Upper lobe of left lung (tissue), 6 donors: ENCODE data around the gene DRGX. TPM values are rescaled to one million over a fixed set of nuclear protein-coding genes. Genes with fewer than 3 reads are reported as not detected.

ENCODE experiments used
- ATAC-seq, 2 donors: fragments of 200-7000 bp; cut with Tn5 transposase; one replicate each; pipeline ENCODE4 v1.9.1; 2022; ENCODE audit warnings: mild to moderate bottlenecking in 2 of 2, moderate library complexity in 2 of 2; ENCODE audit not compliant: low FRiP score in 2 of 2
- DNase-seq, 2 donors: peaks; one replicate each; pipeline ENCODE4 v3.0.0-alpha.2; 2019 to 2020
- H3K27ac ChIP-seq, 4 donors: fragments of 200-600 bp; sonication (generic); one replicate each; pipeline ENCODE4 v1.5.1; 2016 to 2019
- H3K27me3 ChIP-seq, 4 donors: fragments of 200-600 bp; sonication (generic); one replicate each; pipeline ENCODE4 v1.5.1; 2017 to 2019
- H3K36me3 ChIP-seq, 4 donors: fragments of 200-600 bp; sonication (generic); one replicate each; pipeline ENCODE4 v1.5.1; 2016 to 2019
- H3K4me1 ChIP-seq, 4 donors: fragments of 200-600 bp; sonication (generic); one replicate each; pipeline ENCODE4 v1.5.1; 2018 to 2019
- H3K4me3 ChIP-seq, 4 donors: fragments of 200-600 bp; sonication (generic); one replicate each; pipeline ENCODE4 v1.5.1; 2017 to 2019; ENCODE audit warnings: mild to moderate bottlenecking in 2 of 4, moderate library complexity in 1 of 4
- H3K9me3 ChIP-seq, 4 donors: fragments of 200-600 bp; sonication (generic); one replicate each; pipeline ENCODE4 v1.5.1; 2018 to 2019
- EP300 ChIP-seq, 4 donors: sonication (generic); formaldehyde crosslinking; IDR thresholded peaks; one replicate each; pipeline ENCODE4 v1.5.1; 2017; ENCODE audit warnings: antibody characterized with exemption in 4 of 4, control low read depth in 2 of 4
- POLR2A ChIP-seq, 4 donors: fragments of 450-650 bp; IDR thresholded peaks; one replicate each; pipeline ENCODE4 v1.5.1; 2016 to 2017; ENCODE audit warnings: antibody characterized with exemption in 4 of 4, mild to moderate bottlenecking in 2 of 4
- POLR2AphosphoS5 ChIP-seq, 2 donors: sonication (generic); formaldehyde crosslinking; IDR thresholded peaks; one replicate each; pipeline ENCODE4 v1.5.1; 2017; ENCODE audit warnings: antibody characterized with exemption in 2 of 2
- WGBS, 2 donors: methylation state at CpG; one replicate each; pipeline ENCODE4 v1.1.5; 2017 to 2018; 5-methylcytosine and 5-hydroxymethylcytosine counted together
- total RNA-seq, 6 donors: library from RNA; depleted of rRNA in 4 of 6; stranded (reverse); fragments of >200 nt in 4 of 6; gene quantifications; one replicate each; pipeline versions ENCODE4 v1.1.0 to v1.2.1, GENCODE V29; 2016 to 2021
- TF ChIP-seq, protein P1 (sequence below), 6 experiments: fragments of 450-650 bp in 4 of 6; fragments of 200-600 bp in 2 of 6; sonication (generic) in 2 of 6; IDR thresholded peaks; one replicate each; pipeline ENCODE4 v1.5.1; 2016 to 2019; ENCODE audit warnings: antibody characterized with exemption in 6 of 6
- donor health status: DM: no; HTN: no; CAD: no; lungs with moderate emphysema.
- donor health status: DM: no; HTN: yes; CAD: no; lungs with severe emphysema.

Gene DRGX
- total RNA-seq, 6 donors from 2014 or later, result 0.09 to 0.17 TPM; not detected in 4

DNA sequence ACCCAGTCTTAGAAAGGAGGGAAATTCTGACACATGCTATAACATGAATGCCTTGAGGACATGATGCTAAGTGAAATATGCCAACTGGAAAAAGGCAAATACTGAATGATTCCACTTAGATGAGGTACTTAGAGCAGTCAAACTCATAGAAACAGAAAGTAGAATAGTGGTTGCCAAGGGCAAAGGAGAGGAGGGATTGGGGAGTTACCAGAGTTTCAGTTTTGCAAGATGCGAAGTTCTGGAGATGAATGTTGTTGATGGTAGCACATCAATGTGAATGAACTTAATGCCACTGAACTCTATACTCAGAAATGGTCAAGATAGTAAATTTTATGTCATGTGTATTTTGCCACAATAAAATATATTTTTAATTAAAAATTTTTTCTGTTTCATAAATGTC lies 38.9 kb downstream of the DRGX start:
- Histone ChIP-seq H3K9me3 (no peaks in the 10 kb centered on the region), H3K27me3 (no peaks in the 10 kb centered on the region), H3K36me3 (no peaks in the 10 kb centered on the region), H3K4me1 (peaks cover 6 to 22% (median 14%) of the 10 kb centered on the region in 4 donors), H3K27ac (no peak overlapping the region), H3K4me3 (no peak overlapping the region)
- ATAC-seq, result no peak
- DNase-seq, result no peak
- TF ChIP-seq, protein P1, sequence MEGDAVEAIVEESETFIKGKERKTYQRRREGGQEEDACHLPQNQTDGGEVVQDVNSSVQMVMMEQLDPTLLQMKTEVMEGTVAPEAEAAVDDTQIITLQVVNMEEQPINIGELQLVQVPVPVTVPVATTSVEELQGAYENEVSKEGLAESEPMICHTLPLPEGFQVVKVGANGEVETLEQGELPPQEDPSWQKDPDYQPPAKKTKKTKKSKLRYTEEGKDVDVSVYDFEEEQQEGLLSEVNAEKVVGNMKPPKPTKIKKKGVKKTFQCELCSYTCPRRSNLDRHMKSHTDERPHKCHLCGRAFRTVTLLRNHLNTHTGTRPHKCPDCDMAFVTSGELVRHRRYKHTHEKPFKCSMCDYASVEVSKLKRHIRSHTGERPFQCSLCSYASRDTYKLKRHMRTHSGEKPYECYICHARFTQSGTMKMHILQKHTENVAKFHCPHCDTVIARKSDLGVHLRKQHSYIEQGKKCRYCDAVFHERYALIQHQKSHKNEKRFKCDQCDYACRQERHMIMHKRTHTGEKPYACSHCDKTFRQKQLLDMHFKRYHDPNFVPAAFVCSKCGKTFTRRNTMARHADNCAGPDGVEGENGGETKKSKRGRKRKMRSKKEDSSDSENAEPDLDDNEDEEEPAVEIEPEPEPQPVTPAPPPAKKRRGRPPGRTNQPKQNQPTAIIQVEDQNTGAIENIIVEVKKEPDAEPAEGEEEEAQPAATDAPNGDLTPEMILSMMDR (IDR thresholded peaks at IDR 0.05), result no peak
- TF ChIP-seq POLR2A (IDR thresholded peaks at IDR 0.05) (no peak), EP300 (IDR thresholded peaks at IDR 0.05) (no peak), POLR2AphosphoS5 (IDR thresholded peaks at IDR 0.05) (no peak)
- 80 to 97% methylated on average over 1 of the region's 1 CpG for WGBS, 2 donors

DNA sequence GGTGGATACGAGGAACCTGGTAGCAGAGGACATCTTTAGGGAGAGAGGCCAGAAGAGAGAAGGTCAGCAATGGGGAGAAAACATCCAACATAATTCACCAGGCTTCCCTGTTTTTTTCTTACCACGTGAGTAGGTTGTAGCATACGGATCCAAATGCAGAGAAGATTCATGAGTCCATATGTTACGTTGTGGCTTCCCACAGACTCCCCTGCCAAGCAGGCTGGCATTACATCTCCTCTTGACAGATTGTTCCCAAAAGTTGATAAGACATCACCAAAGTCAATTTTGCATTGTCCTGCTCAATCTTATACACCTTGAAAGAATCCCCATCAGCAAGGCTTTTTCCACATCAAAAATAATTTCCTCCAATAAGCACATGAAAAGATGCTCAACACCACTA lies 39.7 kb downstream of the DRGX start:
- DNase-seq (no peak), ATAC-seq (no peak)
- H3K27ac ChIP-seq, result no peak overlapping the region
- no peaks in the 10 kb centered on the region for H3K36me3 ChIP-seq
- no peak overlapping the region for H3K4me3 ChIP-seq
- no peaks in the 10 kb centered on the region for H3K9me3 ChIP-seq
- TF ChIP-seq POLR2AphosphoS5 (IDR thresholded peaks at IDR 0.05), result no peak
- TF ChIP-seq EP300 (IDR thresholded peaks at IDR 0.05), result no peak
- TF ChIP-seq, protein P1 (IDR thresholded peaks at IDR 0.05), result no peak
- TF ChIP-seq POLR2A (IDR thresholded peaks at IDR 0.05), result no peak
- no peaks in the 10 kb centered on the region for H3K27me3 ChIP-seq
- WGBS, 2 donors, result 85 to 96% methylated on average over 4 of the region's 4 CpGs
- peaks cover 6 to 20% (median 14%) of the 10 kb centered on the region in 4 donors for H3K4me1 ChIP-seq

DNA sequence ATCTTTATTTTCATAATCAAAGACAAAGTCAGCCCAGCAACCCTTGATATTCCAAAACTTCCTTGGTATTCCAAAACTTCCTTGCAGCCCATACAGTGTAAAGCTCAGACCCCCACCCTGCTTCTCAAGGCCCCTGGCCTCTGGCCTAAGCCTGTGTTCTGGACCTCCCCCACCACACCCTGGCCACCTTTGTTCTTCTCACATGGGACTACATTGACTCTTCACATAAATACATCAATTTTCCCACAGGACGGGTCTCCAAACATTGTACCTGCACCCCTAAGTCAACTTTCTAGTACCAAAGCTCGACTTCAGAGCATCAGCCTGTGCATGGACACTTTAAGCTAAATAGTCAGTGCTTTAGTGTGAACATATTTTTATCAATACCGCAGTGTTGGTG lies 40.7 kb downstream of the DRGX start:
- H3K9me3 ChIP-seq, result peaks cover 0 to 3% (median 0%) of the 10 kb centered on the region in 4 donors
- ATAC-seq (no peak), DNase-seq (no peak)
- no peak overlapping the region for H3K27ac ChIP-seq
- H3K36me3 ChIP-seq, result no peaks in the 10 kb centered on the region
- TF ChIP-seq POLR2AphosphoS5 (IDR thresholded peaks at IDR 0.05) (no peak), EP300 (IDR thresholded peaks at IDR 0.05) (no peak), POLR2A (IDR thresholded peaks at IDR 0.05) (no peak)
- TF ChIP-seq, protein P1 (IDR thresholded peaks at IDR 0.05), result no peak
- H3K4me1 ChIP-seq, result peaks cover 5 to 11% (median 8%) of the 10 kb centered on the region in 4 donors
- WGBS, 2 donors, result 89 to 90% methylated on average over 3 of the region's 3 CpGs
- H3K27me3 ChIP-seq, result no peaks in the 10 kb centered on the region
- no peak overlapping the region for H3K4me3 ChIP-seq

- WGBS, 2 donors, result 87 to 90% methylated on average over 2 to 3 of the region's 3 CpGs
- Histone ChIP-seq H3K36me3 (no peaks in the 10 kb centered on the region), H3K4me3 (no peak overlapping the region), H3K4me1 (peaks cover 0 to 5% (median 2%) of the 10 kb centered on the region in 4 donors), H3K27me3 (no peaks in the 10 kb centered on the region), H3K9me3 (peaks cover 0 to 9% (median 0%) of the 10 kb centered on the region in 4 donors), H3K27ac (no peak overlapping the region)
- ATAC-seq (no peak), DNase-seq (no peak)
- TF ChIP-seq, protein P1 (IDR thresholded peaks at IDR 0.05), result no peak
- TF ChIP-seq EP300 (IDR thresholded peaks at IDR 0.05) (no peak), POLR2A (IDR thresholded peaks at IDR 0.05) (no peak), POLR2AphosphoS5 (IDR thresholded peaks at IDR 0.05) (no peak)
Measured at GRCh38 chr10:49354593-49354992, 41.3 kb downstream of the DRGX start.

- Histone ChIP-seq H3K27me3 (no peaks in the 10 kb centered on the region), H3K9me3 (peaks cover 0 to 11% (median 0%) of the 10 kb centered on the region in 4 donors), H3K4me3 (no peak overlapping the region), H3K4me1 (peaks cover 0 to 4% (median 0%) of the 10 kb centered on the region in 4 donors), H3K27ac (no peak overlapping the region), H3K36me3 (no peaks in the 10 kb centered on the region)
- 93 to 94% methylated on average over 4 to 8 of the region's 8 CpGs for whole genome bisulfite sequencing, 2 donors
- TF ChIP-seq EP300 (IDR thresholded peaks at IDR 0.05), result no peak
- no peak for TF ChIP-seq POLR2A (IDR thresholded peaks at IDR 0.05)
- TF ChIP-seq, protein P1 (IDR thresholded peaks at IDR 0.05), result no peak
- TF ChIP-seq POLR2AphosphoS5 (IDR thresholded peaks at IDR 0.05), result no peak
- DNase-seq (no peak), ATAC-seq (no peak)
Measured at GRCh38 chr10:49353895-49354566, 41.9 kb downstream of the DRGX start.
